Endodermal cell (in vitro differentiated cells): ENCODE measurements around the gene SSTR5. TPM values are rescaled to one million over a fixed set of nuclear protein-coding genes. Genes with fewer than 3 reads are reported as not detected.

Source experiments
- DNase-seq: peaks from one replicate; pipeline ENCODE4 v3.0.0-alpha.2; 2017
- H3K27ac ChIP-seq: 2 replicates; pipeline ENCODE4 v1.5.1; 2013; ENCODE audit warnings: mild to moderate bottlenecking, low read depth, low read length, moderate library complexity
- H3K27me3 ChIP-seq: 2 replicates; pipeline ENCODE4 v1.6.1; 2013; ENCODE audit warnings: mild to moderate bottlenecking, low read length, moderate library complexity; ENCODE audit not compliant: insufficient read depth, control insufficient read depth, poor library complexity, severe bottlenecking
- H3K36me3 ChIP-seq: 2 replicates; pipeline ENCODE4 v1.7.0; 2013; ENCODE audit warnings: mild to moderate bottlenecking, low read length, moderate library complexity; ENCODE audit not compliant: control insufficient read depth, insufficient read depth
- H3K4me1 ChIP-seq: one replicate; pipeline ENCODE4 v1.7.0; 2013; ENCODE audit warnings: low read length; ENCODE audit not compliant: control insufficient read depth, insufficient read depth
- H3K4me3 ChIP-seq: 2 replicates; pipeline ENCODE4 v1.5.1; 2013; ENCODE audit warnings: mild to moderate bottlenecking, low read length, moderate library complexity
- H3K9ac ChIP-seq: 2 replicates; pipeline ENCODE4 v1.6.1; 2013; ENCODE audit warnings: mild to moderate bottlenecking, low read length, moderate library complexity; ENCODE audit not compliant: poor library complexity, severe bottlenecking; ENCODE audit errors: extremely low read depth
- H3K9me3 ChIP-seq: 2 replicates; pipeline ENCODE4 v1.6.1; 2013; ENCODE audit warnings: mild to moderate bottlenecking, low read length, moderate library complexity; ENCODE audit not compliant: control insufficient read depth
- H3K27ac Mint-ChIP-seq: 2 replicates; pipeline ENCODE4 v1.8.0; 2020; ENCODE audit warnings: mixed read lengths
- H3K27me3 Mint-ChIP-seq: 2 replicates; pipeline ENCODE4 v1.8.0; 2021; ENCODE audit warnings: mild to moderate bottlenecking, mixed read lengths; ENCODE audit not compliant: insufficient read depth
- H3K36me3 Mint-ChIP-seq: 2 replicates; pipeline ENCODE4 v1.8.0; 2020; ENCODE audit warnings: low read depth, mixed read lengths
- H3K4me1 Mint-ChIP-seq: 2 replicates; pipeline ENCODE4 v1.8.0; 2020; ENCODE audit warnings: mixed read lengths
- H3K4me3 Mint-ChIP-seq: 2 replicates; pipeline ENCODE4 v1.8.0; 2020; ENCODE audit warnings: mild to moderate bottlenecking, moderate library complexity, mixed read lengths
- H3K9me3 Mint-ChIP-seq: 2 replicates; pipeline ENCODE4 v1.8.0; 2020; ENCODE audit warnings: mild to moderate bottlenecking, mixed read lengths
- WGBS, 2 experiments: methylation state at CpG; one replicate each; pipeline versions ENCODE4 v1.1.5 to v1.1.7; 2013; ENCODE audit warnings: missing lambda C conversion rate in 2 of 2, mixed read lengths in 1 of 2; ENCODE audit not compliant: insufficient coverage in 1 of 2, insufficient read length in 1 of 2; 5-methylcytosine and 5-hydroxymethylcytosine counted together
- total RNA-seq, 2 donors: library from RNA; stranded (reverse); fragmentation: NEBNext Ultra II Directional in 1 of 2; extraction: Animal tissue kit (Norgen Biotek cat#: 25700) in 1 of 2; gene quantifications; 2 replicates in 1 of 2; 3 replicates in 1 of 2; pipeline ENCODE4 v1.2.1, GENCODE V29; 2021
- TF ChIP-seq, protein P1 (sequence below): fragments of 200-600 bp; sonication (generic); conservative IDR thresholded peaks from 2 replicates; pipeline ENCODE4 v1.5.0; 2021; ENCODE audit warnings: antibody characterized with exemption, mild to moderate bottlenecking

The SSTR5 gene
- total RNA-seq, 2 donors from 2014 or later = 0.64 to 1.3 TPM

DNA sequence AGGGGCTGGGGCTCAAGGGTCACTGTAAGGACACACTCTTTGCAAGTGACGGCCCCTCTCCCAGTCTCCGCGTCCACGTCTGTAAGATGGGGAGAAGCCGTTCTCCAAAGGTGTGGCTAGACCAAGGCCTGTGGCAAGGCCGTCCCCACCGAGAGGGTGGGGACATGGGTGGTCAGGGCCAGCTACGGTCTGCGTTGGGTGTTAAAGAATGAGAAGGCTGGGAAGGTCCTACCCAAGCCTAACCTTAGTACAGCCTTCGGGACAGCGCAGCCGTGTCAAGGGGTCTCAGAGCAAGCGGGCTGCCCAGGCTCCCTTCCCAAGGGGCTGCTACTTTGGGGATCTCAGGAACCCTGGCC, 21.6 kb downstream of the SSTR5 start:
- TF ChIP-seq, protein P1, sequence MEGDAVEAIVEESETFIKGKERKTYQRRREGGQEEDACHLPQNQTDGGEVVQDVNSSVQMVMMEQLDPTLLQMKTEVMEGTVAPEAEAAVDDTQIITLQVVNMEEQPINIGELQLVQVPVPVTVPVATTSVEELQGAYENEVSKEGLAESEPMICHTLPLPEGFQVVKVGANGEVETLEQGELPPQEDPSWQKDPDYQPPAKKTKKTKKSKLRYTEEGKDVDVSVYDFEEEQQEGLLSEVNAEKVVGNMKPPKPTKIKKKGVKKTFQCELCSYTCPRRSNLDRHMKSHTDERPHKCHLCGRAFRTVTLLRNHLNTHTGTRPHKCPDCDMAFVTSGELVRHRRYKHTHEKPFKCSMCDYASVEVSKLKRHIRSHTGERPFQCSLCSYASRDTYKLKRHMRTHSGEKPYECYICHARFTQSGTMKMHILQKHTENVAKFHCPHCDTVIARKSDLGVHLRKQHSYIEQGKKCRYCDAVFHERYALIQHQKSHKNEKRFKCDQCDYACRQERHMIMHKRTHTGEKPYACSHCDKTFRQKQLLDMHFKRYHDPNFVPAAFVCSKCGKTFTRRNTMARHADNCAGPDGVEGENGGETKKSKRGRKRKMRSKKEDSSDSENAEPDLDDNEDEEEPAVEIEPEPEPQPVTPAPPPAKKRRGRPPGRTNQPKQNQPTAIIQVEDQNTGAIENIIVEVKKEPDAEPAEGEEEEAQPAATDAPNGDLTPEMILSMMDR = no peak
- H3K4me1 Mint-ChIP-seq = peaks cover 1% of the 10 kb centered on the region
- H3K36me3 Mint-ChIP-seq = no peaks in the 10 kb centered on the region
- no peak overlapping the region for H3K4me3 ChIP-seq
- no peaks in the 10 kb centered on the region for H3K36me3 ChIP-seq
- DNase-seq = no peak
- H3K9ac ChIP-seq = no peak overlapping the region
- H3K27ac ChIP-seq = no peak overlapping the region
- no peaks in the 10 kb centered on the region for H3K9me3 ChIP-seq
- peaks cover 2% of the 10 kb centered on the region for H3K27me3 Mint-ChIP-seq
- H3K9me3 Mint-ChIP-seq = peaks cover 5% of the 10 kb centered on the region
- no peaks in the 10 kb centered on the region for H3K27me3 ChIP-seq
- 88 to 91% methylated on average over 10 to 13 of the region's 13 CpGs for WGBS, 2 experiments
- H3K4me3 Mint-ChIP-seq = no peak overlapping the region
- H3K27ac Mint-ChIP-seq = no peak overlapping the region
- H3K4me1 ChIP-seq = peaks cover 17% of the 10 kb centered on the region

DNA sequence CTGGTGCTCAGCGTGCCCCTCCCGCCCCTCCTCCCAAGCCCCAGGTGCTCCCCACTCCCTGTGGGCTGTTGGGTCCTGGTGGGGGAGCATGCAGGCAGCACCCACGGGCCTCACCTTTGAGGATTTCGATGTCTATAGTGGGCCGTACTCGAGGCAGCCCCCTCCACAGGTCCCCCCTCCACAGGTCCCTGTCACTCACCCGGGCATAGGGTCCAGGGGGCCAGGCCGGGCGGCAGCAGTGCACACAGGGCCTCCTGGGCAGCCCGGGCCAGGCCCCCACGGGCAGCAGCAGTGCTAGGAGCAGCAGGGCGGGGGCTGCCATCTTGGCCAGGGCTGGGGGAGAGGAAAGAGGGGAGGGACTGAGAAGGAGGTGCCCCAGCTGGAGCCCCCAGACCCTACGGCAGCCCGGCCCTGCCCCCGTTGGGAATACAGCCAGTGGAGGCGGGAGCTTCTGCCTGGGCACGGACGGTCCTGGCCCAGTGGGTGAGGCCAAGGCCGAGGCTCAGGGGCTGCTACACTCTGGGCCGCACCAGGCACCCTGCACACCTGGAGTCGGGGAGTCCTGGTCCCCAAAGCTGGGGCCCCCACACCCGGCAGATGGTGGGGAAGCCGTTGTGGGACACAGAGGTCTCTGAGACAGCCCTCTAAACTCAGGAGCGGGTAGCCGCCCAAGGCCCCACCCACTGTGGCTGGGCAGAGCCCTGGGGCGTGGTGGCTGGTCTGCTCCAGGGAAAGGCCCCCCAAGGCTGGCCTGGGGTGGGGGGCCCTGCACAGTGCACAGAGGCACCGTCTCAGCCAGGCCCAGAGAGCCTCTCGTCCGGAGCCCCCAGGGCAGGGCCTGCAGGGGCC, 22.3 kb downstream of the SSTR5 start:
- DNase-seq = no peak
- H3K9me3 Mint-ChIP-seq = peaks cover 5% of the 10 kb centered on the region
- H3K36me3 Mint-ChIP-seq = no peaks in the 10 kb centered on the region
- WGBS, 2 experiments = 90 to 100% methylated on average over 9 to 29 of the region's 29 CpGs
- H3K4me1 Mint-ChIP-seq = peaks cover 1% of the 10 kb centered on the region
- Histone ChIP-seq H3K27ac (no peak overlapping the region), H3K36me3 (no peaks in the 10 kb centered on the region), H3K9me3 (no peaks in the 10 kb centered on the region), H3K4me1 (peaks cover 9% of the 10 kb centered on the region), H3K9ac (no peak overlapping the region), H3K4me3 (no peak overlapping the region), H3K27me3 (no peaks in the 10 kb centered on the region)
- peaks cover 2% of the 10 kb centered on the region for H3K27me3 Mint-ChIP-seq
- H3K4me3 Mint-ChIP-seq = no peak overlapping the region
- TF ChIP-seq, protein P1 = no peak
- H3K27ac Mint-ChIP-seq = no peak overlapping the region

DNA sequence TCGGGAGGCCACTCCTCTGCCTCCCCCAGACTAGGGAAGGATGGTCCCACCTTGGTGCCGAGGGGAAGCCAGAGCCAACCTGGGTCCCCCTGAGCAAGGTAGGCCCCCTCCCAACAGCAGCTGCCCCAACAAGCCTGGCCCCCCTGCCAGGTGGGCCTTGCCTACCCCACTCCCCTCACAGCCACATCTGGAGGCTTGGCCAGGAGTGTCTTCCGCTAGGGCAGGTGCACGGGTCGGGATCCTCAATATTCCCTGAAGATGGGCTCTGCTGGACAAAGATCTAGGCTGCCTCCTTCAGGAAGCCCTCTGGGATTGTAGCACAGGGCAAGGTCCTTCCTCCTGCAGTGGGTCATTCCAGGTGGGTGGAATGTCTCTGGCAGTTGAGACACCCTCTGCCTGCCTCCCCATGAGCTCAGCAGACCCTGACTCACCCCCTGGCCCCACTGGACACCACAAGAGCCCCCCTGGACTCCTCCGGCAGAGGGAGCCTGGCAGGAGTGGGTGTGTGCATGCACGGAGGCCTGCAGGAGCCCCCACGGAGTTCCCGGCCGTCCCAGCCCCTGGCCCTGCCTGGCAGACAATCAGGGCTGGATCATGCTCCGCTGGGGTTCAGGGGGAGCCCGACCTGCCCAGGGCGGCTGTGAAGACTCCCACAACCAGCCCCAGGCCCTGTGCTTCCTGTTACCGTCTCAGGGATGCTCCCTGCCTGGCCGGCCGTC, 23.1 kb downstream of the SSTR5 start:
- Mint-ChIP-seq H3K9me3 (peaks cover 5% of the 10 kb centered on the region), H3K4me3 (no peak overlapping the region), H3K27ac (no peak overlapping the region), H3K4me1 (peaks cover 1% of the 10 kb centered on the region), H3K27me3 (peaks cover 2% of the 10 kb centered on the region), H3K36me3 (no peaks in the 10 kb centered on the region)
- Histone ChIP-seq H3K9ac (no peak overlapping the region), H3K4me1 (peaks cover 6% of the 10 kb centered on the region), H3K4me3 (no peak overlapping the region), H3K36me3 (no peaks in the 10 kb centered on the region), H3K27ac (no peak overlapping the region), H3K9me3 (no peaks in the 10 kb centered on the region), H3K27me3 (no peaks in the 10 kb centered on the region)
- TF ChIP-seq, protein P1 = no peak
- WGBS, 2 experiments = 87 to 88% methylated on average over 6 to 16 of the region's 16 CpGs
- no peak for DNase-seq
